ENCODE measurements around the gene RNF111.

Gene RNF111

DNA sequence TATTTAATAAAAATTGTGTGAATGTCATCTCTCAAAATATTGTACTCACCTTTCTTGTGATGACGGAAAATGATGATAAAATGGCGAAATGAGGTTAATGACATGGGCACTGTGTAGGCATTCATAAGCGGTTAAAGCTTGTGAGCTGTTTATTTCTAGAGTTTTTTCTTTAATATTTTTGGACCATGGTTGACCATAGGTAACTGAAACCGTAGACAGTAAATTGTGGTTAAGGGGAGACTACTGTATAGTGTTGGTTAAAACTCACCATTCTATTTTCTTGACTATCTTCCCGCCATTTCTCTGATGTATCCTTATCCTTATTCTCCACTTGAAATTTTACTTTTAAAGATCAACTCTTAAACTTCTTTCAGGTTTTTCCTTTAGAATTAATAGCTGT, 14.5 kb downstream of the RNF111 start:
- no peak for DNase-seq

DNA sequence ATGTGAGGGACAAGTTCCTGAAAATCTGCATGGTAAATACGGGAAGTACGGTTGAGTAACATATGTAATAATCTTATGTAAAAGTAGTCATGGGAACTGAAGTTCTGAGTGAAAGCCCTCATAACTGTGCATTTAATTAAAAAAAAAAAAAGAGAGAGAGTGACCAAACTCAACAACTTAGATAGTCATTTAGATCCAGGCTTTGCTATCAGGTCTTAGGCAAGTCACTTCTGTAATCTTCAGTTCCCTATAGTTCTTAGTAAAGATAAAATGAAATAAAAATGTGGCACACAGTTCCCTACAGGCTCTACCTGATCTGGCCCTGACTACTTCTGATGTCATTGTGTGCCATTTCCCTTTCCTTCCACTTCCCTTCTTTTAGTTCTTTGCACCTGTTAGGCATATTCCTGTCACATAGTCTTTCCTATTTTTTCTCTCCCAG, 15.0 kb downstream of the RNF111 start:
- DNase-seq: no peak

DNA sequence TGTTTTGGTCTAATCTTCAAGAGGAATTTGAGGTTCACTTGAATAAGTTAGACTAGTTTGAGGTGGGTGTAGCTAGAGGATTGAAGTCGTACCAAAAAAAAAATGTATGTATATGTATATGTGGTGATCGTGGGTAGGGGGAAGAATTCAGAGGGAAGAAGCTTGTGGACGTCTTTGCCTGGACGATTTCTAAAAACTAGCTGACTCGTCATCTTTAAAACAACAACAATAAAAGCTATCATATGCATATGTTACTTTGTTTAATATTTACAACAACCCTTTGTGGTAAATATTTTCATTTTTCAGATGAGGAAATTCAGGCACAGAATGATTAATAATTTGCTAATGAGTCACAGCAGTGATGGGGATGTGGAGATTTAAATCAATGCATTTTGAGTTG, 18.1 kb downstream of the RNF111 start:
- DNase-seq: no peak

DNA sequence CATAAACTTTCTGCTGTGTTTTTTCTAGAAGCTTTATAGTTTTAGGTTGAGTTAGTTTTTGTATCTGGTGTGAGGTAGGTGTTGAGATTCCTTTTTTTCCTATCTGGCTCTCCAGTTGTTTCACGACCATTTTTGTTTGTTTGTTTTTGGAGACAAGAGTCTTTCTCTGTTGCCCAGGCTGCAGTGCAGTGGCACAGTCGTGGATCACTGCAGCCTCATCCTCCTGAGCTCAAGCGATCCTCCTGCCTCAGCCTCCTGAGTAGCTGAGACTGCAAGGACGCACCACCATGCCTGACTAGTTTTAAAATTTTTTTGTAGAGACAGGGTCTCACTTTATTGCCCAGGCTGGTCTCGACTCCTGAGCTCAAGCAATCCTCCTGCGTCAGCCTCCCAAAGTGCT, 20.6 kb downstream of the RNF111 start:
- DNase-seq: no peak

DNA sequence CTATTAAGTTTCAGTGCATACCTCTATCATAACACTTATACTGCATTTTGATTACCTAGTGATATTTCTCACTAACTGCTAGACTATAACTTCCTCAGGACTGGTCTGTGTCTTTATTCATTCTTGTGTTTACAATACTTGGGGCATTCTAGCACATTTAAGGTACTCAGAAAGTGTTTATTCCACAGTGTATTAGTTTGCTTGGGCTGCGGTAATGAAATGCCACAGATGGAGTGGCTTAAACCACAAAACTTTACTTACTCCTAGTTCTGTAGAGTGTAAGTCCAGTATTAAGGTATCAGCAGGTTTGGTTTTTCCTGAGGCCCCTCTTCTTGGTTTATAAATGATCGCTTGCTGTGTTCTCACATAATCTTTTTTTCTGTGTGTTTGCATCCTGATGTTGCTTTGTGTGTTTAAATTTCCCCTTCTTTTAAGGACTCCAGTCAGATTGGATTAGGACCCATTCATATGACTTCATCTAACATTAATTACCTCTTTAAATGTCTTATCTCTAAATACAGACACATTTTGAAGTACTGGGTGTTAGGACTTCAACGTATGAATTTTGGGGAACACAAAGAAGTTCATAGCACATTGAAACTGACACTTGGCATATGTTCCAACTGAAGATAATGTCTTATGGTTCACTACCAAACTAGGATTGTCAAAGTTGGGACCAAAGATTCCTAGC, 23.9 kb downstream of the RNF111 start:
- no peak for DNase-seq

DNA sequence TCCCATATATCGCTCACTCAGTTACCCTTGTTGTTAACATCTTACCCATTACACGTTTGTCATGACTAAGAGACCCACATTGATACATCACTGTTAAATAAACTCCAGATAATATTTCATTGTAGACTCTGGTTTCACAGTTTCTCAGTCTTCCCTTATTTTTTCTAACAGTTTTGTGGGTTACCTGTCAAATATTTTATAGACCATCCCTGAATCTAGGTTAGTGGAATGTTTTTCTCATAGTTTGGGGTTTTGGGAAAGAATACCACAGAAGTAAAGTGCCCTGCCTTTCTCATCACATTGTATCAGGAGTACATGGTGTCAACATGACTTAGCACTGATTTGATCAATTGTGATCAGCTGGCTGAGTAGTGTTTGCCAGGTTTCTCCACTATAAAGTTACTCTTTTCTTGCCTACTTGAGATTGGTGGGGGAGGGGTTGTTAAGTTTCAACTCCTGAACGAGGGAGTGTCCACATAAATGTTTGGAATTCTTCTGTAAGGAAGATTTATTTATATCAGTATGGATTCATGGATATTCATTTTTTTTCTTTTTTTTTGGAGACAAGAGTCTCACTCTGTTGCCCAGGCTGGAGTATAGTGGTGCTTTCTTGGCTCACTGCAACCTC, 25.9 kb downstream of the RNF111 start:
- no peak for DNase-seq

DNA sequence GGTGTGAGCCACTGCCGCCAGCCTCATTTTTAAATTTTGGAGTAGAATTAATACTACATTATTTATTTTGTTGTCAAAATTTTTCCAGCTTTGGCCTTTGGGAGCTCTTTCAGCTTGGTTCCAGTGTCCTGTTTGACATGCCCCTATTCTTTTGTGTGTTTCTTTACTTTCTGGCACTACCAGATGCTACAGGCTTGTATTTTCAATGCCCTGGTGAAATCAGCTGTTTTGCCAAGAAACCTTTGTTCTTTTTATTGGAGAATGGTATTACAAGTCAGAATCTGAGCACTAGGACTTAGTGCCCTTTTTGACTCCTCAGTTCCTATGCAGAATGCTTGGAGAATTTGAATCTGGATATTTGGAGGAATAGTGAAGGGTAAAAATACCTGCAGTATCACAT, 26.6 kb downstream of the RNF111 start:
- DNase-seq: no peak

DNA sequence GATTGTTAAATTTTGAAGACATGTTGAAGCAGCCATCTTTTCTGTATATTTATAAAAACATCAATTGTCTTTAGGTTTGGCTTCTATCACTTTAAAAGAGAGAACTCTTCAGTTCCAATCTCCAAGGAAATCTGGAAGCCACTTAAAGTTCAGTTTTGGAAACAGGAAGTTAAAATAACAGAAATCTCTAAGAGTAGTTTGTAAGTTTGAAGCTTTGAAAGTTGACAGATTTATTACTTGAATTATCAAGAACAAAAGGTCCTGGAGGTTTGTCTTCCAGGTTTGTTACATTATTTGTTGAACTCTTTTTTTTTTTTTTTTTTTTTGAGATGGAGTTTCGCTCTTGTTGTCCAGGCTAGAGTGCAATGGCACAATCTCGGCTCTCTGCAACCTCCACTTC, 30.0 kb downstream of the RNF111 start:
- DNase-seq: no peak

DNA sequence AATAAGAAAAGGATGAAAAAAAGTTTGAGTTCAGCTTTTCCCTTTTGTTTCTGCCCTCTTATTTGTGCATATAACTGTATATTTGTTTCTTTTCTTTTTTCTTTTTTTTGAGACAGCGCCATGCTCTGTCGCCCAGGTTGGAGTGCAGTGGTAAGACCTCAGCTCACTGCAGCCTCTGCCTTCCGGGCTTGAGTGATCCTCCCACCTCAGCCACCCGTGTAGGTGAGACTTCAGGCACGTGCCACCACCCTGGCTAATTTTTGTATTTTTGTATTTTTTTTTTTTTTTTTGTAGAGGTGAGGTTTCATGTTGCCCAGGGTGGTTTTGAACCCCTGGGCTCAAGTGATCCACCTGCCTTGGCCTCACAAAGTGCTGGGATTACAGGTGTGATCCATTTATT, 31.4 kb downstream of the RNF111 start:
- DNase-seq: no peak

DNA sequence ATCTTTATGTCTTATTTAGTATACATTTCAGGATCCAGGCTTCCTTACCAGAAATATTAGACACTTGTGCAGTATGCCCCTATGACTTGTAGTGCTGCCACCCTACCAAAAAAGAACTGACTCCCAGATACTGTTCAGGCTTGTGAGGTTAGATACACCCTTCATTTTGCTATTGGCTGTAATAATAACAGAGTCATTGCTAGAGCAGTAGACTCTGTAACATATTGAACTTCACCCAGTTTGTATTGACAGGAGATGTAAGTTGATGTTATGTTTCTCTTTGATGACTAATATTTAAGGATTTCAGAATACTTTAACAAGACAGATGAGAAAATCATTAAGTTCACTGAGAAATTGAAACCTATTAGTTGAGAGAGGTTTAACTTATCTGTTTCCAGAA, 32.9 kb downstream of the RNF111 start:
- no peak for DNase-seq

DNA sequence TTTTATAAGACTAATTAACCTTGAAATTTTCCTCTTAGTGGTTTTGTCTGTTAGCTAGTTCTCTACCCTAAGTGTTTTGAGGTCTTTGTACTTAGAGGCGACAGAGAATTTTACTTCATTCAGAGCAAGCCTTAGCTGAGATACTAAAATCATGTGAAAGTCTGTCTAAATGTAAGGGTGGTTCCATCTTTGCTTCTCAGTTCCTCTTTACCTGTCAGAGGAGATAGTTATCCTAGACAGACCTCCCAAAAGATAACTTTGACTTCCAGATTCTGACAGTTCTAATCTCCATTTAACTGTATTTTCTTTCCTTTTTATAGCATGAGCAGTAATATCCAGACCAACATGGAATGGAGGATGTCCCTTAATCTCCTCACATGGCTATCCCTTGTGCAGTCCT, 34.7 kb downstream of the RNF111 start:
- DNase-seq: no peak

DNA sequence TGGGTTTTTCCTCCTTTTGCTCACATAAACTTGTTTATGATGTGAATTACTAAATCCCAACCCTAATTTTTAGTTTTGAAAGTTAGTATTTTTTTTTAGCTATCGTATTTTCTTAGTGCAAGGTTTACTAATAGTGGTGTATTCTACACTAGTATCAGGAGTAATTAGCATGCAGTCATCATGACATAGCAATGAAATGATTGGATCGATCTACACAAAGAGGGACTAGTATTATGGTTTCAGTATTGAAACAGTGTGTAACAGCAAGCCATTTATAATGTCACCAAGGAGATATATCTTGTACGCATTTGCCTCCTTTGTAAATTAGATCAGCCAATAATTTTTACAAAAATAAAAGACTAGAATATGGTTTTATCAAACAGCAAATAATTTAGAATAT, 38.7 kb downstream of the RNF111 start:
- DNase-seq: no peak

DNA sequence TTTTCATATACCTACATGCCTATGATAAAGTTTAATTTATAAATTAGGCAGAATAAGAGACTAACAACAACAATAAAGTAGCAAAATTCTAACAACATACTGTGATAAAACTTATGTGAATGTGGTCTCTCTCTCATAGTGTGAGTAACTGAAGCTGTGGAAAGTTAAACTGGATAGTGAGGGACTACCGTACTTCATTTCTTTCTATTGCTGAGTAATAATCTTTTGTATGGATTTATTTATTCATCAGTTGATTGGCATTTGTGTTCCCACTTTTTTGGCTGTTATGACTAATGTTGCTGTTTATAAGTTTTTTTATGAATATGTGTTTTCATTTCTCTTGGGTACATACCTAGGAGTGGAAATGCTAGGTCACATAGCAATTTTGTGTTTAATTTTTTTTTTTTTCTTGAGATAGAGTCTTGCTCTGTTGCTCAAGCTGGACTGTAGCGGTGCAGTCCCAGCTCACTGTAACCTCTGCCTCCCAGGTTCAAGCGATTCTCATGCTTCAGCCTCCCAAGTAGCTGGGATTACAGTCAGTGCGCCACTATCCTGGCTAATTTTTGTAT, 41.0 kb downstream of the RNF111 start:
- DNase-seq: no peak

DNA sequence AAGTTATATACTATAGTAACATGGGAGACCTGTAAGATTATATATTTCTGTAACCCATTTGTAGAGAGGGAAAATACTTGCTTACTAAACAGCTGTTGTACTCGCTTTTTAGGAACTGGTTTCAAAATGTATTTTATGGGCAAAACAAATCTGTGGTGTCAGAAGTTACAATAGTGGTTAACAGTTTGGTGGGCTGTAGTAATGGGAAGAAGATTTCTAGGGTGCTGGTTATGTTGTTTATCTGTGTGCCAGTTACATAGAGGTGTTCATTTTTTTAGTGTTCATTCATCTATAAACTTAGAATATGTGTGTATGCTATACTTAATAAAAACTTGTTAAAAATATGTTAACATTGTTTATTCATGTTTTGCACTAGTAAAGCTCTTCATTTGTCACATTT, 42.1 kb downstream of the RNF111 start:
- no peak for DNase-seq

DNA sequence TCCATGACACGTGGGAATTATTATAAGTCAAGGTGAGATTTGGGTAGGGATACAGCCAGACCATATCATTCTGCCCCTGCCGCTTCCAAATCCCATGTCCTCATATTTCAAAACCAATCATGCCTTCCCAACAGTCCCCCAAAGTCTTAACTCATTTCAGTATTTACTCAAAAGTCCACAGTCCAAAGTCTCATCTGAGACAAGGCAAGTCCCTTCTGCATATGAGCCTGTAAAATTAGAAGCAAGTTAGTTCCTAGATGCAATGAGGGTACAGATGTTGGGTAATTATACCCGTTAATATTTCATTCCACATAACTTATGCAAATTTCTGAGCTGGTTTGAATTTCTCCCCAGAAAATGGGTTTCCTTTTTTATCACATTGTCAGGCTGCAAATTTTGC, 47.7 kb downstream of the RNF111 start:
- no peak for DNase-seq

DNA sequence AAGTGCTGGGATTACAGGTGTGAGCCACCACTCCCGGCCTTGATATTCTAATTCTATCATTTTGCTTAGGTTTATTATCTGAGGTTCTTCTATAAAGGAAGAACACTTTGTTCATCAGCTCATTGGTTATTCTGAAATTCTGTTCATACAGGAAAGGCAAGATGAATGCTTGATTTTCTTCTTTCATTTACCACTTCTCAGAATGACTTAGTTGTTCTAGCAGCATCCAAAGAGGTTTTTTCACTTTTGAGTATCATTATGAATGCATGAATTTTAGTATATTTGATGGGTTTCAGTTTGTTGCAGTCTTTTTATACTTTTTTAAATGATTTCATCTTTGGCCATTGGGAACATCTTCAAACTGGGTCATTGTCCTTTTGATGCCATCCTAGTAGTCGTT, 51.8 kb downstream of the RNF111 start:
- no peak for DNase-seq

DNA sequence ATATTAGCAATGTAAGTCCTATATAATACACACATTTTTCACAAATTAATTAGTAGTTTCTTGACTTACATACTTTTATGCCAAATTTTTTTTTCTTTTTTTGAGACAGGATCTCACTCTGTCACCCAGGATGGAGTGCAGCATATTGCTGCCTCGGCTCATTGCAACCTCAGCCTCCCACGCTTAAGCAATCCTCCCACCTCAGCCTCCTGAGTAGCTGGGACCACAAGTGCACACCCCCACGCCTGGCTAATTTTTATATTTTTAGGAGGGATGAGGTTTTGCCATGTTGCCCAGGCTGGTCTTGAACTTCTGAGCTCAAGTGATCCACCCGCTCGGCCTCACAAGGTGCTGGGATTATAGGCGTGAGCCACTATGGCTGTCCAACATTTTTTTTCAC, 54.6 kb downstream of the RNF111 start:
- no peak for DNase-seq

DNA sequence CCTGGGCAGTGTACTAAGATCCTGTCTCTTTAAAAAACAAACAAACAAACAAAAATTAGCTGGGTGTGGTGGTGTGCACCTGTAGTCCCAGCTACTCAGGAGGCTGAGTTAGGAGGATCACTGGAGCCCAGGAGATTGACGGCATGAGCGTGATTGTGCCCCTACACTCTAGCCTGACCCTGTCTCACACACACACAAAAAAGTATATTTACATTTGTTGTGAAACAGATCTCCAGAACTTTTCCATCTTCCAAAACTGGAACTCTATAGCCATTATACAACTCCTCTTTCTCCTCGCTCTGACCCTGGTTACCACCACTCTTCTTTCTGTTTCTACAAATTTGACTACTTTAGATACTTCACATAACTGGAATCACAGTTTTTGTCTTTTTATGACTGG, 61.4 kb downstream of the RNF111 start:
- DNase-seq: no peak

DNA sequence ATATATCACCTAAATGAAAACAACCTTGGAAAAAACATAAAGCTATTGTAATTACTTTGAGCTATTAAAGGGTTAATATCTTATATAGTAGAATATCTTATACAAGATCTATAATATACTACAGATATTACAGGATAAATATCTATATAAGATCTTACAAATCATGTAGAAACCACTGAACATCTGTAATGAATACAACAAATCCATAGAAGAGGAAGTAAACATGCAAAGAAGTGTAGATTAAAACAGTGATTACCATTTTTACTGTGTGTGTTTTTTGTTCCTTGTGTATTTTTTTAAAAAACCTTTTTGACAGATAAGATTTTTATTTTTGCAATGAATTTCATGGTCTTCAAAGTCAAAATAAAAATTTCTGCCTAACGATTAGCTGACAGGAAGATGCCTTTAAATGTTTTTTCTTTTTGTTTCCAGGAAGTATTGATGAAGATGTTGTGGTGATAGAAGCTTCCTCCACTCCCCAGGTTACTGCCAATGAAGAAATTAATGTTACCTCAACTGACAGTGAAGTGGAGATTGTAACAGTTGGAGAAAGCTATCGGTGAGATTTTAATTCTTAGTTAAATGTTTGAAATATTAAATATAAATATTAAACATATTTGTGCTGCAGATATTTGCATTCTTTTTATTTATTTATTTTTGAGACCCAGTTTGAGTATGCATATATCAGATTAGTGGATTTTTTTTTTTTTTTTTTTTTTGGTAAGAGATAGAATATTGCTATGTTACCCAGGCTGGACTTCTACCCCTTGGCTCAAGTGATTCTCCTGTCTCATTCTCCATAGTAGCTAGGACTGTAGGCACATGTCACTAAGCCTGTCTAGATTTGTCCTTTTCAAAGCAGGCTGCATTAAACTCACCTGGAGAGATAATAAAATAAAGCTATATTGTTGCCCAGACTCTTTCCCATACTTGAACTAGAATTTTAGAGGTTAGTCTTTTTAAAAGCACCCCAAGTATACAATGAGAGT, 64.7 kb downstream of the RNF111 start:
- no peak for DNase-seq

DNA sequence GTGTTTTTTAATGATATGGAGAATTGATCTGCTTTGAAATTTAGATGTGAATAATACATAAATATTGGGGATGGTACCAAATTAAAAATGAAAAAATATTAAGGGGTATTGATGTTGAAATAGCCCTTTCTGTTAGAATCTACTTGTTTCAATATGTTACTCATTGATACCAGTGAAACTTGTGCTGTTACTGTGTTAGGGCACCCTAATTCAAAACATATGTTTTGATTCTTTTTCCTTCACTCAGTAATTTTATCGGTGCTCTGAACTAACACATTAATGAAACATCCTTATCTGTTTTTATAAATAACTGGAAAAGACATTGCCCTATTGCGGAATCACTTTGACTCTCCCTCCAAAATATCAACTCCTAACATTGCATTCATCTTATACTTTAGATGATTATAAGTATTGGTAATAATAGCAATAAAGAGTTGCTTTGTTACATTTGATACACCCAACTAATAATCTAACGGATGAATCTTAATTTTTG, 65.5 kb downstream of the RNF111 start:
- no peak for DNase-seq

DNA sequence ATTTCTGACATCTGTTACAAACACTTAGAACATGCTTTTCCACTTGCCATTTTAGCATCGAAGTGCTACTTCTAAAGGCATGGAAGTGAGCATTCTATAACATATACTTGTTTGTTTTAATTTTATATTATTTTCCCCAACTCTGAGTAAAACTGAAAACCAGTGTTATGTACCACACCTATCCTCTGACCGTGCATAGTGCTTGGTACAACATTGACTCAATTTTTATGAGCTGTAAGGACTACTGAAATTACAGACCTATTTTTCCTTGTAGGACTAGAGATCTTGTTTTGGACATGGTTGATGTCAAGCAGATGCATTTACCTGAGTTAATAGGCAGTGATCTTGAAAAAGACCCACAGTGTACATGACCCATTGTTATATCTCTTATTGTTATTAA, 66.0 kb downstream of the RNF111 start:
- DNase-seq: no peak

DNA sequence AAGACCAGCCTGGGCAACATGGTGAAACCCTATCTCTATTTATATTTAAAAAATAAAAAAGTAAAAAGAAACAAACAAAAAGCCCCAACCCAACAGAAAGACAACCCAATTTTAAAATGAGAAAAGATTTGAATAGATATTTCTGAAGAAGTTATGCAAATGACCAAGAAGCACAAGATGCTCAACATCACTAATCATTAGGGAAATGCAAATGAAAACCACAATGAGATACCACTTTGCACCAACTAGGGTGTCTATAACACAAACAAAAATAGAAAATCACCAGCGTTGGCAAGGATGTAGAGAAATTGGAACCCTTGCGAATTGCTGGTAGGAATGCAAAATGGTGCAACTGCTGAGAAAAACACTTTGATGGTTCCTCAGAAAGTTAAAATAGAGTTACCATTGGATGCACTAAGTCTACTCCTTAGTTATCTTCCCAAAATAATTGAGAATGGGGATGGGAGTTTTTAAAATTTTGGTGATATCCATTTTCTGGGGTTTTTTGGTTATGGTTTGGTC, 71.7 kb downstream of the RNF111 start:
- no peak for DNase-seq

DNA sequence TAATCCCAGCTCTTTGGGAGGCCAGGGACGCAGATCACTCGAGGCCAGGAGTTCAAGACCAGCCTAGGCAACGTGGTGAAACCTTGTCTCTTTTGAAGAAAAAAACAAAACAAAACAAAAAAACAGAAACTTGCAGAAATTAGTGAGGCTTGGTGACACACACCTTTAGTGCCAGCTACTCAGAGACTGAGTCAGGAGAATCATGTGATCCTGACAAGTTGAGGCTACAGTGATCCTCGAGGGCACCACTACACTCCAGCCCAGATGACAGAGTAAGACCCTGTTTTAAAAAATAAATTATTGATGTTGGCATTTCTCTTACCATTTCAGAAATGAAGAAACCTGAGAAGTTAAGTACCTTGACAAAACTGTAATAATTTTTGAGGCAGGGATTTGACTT, 72.9 kb downstream of the RNF111 start:
- no peak for DNase-seq

Data from effector CD4-positive, alpha-beta T cell (primary cell).